Calu3 (cell line): ENCODE measurements around the gene ITGB7. TPM values are rescaled to one million over a fixed set of nuclear protein-coding genes. Genes with fewer than 3 reads are reported as not detected.

Experiments
- BruUV-seq: library from RNA; stranded (reverse); fragments of 400-500 nt; replicated peaks from 2 replicates; lab custom pipeline; 2021; lab: Mats Ljungman, UMichigan
- CTCF ChIA-PET: fragments of 300-600 bp; sonication (Branson Sonifier 250); formaldehyde crosslinking; loops from one replicate; lab custom pipeline; 2022; ENCODE audit warnings: antibody characterized with exemption; lab: Charles Lee
- DNase-seq: peaks from one replicate; pipeline ENCODE4 v3.0.0; 2022
- H3K27ac Mint-ChIP-seq: one replicate; pipeline ENCODE4 v1.8.0; 2022; ENCODE audit warnings: mixed read lengths; ENCODE audit not compliant: unreplicated experiment
- H3K27me3 Mint-ChIP-seq: one replicate; pipeline ENCODE4 v1.8.0; 2022; ENCODE audit warnings: mixed read lengths; ENCODE audit not compliant: unreplicated experiment
- H3K36me3 Mint-ChIP-seq: one replicate; pipeline ENCODE4 v1.8.0; 2022; ENCODE audit warnings: mild to moderate bottlenecking, moderate library complexity, mixed read lengths; ENCODE audit not compliant: insufficient read depth, unreplicated experiment
- H3K4me1 Mint-ChIP-seq: one replicate; pipeline ENCODE4 v1.8.0; 2022; ENCODE audit warnings: mild to moderate bottlenecking, low read depth, mixed read lengths; ENCODE audit not compliant: unreplicated experiment
- H3K4me3 Mint-ChIP-seq: one replicate; pipeline ENCODE4 v1.8.0; 2022; ENCODE audit warnings: mild to moderate bottlenecking, low read depth, moderate library complexity, mixed read lengths; ENCODE audit not compliant: unreplicated experiment
- H3K9me3 Mint-ChIP-seq: one replicate; pipeline ENCODE4 v1.8.0; 2022; ENCODE audit warnings: low read depth, mixed read lengths; ENCODE audit not compliant: unreplicated experiment
- intact Hi-C: fragments of 100-400 bp; cut with micrococcal nuclease; formaldehyde crosslinking; loops from one replicate; pipeline ENCODE4 v1.10.0; 2022; ENCODE audit not compliant: unreplicated experiment
- total RNA-seq: library from RNA; stranded (reverse); gene quantifications from 2 replicates; pipeline ENCODE4 v1.2.3, GENCODE V29; 2022
- TF ChIP-seq, protein P1 (sequence below): fragments of 200-600 bp; IDR thresholded peaks from one replicate; pipeline ENCODE4 v1.8.0; 2022; ENCODE audit warnings: antibody characterized with exemption; ENCODE audit not compliant: unreplicated experiment

The ITGB7 gene
- total RNA-seq, 1 experiment from 2014 or later, result 4.3 TPM

DNA sequence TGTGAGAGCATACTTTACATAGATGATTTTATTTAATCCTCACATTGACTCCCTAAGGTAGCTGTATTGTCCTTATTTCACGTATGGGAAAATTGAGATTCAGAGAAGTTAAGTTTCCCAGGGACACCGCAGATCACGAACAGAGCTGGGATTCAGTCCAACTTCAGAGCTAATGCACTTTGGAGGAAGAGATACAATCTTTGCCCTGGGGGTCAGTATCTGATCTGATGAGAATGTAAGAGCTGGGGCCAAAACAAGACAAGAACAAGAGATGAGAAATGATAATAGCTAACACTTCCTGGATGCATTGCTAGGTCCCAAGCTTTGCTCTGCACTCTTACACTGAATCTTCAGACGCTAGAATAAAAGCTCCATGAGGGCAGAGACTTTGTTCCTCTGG is 20.3 kb downstream of the ITGB7 start:
- H3K27me3 Mint-ChIP-seq, result no peaks in the 10 kb centered on the region
- intact Hi-C loops, result no loop called here
- H3K36me3 Mint-ChIP-seq, result peaks cover 42% of the 10 kb centered on the region
- TF ChIP-seq, protein P1, sequence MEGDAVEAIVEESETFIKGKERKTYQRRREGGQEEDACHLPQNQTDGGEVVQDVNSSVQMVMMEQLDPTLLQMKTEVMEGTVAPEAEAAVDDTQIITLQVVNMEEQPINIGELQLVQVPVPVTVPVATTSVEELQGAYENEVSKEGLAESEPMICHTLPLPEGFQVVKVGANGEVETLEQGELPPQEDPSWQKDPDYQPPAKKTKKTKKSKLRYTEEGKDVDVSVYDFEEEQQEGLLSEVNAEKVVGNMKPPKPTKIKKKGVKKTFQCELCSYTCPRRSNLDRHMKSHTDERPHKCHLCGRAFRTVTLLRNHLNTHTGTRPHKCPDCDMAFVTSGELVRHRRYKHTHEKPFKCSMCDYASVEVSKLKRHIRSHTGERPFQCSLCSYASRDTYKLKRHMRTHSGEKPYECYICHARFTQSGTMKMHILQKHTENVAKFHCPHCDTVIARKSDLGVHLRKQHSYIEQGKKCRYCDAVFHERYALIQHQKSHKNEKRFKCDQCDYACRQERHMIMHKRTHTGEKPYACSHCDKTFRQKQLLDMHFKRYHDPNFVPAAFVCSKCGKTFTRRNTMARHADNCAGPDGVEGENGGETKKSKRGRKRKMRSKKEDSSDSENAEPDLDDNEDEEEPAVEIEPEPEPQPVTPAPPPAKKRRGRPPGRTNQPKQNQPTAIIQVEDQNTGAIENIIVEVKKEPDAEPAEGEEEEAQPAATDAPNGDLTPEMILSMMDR, result no peak
- CTCF ChIA-PET, result interaction anchor here (0.7 to 1.5 kb wide), 2 partner anchors 108 to 233 kb away, joined by 3 to 4 read pairs; partner anchors contain the start of gene SPRYD3
- no TSS peak for BruUV-seq
- DNase-seq, result no peak
- peaks cover 13% of the 10 kb centered on the region for H3K4me1 Mint-ChIP-seq
- H3K4me3 Mint-ChIP-seq, result no peak overlapping the region
- H3K9me3 Mint-ChIP-seq, result no peaks in the 10 kb centered on the region
- no peak overlapping the region for H3K27ac Mint-ChIP-seq

DNA sequence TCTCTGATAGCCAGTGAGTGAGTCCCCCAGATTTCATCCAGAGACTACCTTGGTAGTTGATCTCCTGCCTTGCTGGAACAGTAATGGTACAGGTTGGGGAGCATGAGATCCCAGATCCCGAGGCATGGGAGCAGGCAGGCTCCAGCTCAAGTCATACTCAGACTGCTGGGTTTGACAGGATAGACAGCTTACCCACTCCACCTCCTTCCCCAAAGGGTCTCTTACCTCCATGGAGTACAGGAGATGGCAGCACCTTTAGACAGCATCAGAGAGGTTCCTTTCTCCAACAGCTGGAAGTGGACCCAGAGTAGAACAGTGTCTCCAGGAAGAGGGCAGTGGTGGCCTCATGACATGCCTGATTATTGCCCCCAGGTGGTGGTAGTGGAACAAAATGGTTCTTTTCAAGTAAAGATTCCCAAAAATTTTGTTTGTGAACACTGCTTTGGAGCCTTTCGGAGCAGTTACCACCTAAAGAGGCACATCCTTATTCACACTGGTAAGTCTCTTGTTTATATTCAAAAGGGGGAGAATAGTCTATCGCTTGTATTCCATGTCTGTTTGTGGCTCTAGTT is 21.4 kb downstream of the ITGB7 start:
- H3K4me1 Mint-ChIP-seq, result peaks cover 13% of the 10 kb centered on the region
- H3K27ac Mint-ChIP-seq, result no peak overlapping the region
- no peak overlapping the region for H3K4me3 Mint-ChIP-seq
- H3K27me3 Mint-ChIP-seq, result no peaks in the 10 kb centered on the region
- intact Hi-C loops, result no loop called here
- no peaks in the 10 kb centered on the region for H3K9me3 Mint-ChIP-seq
- no peak for DNase-seq
- peaks cover 53% of the 10 kb centered on the region for H3K36me3 Mint-ChIP-seq
- TF ChIP-seq, protein P1, result no peak
- CTCF ChIA-PET, result interaction anchor here (0.8 kb wide), 1 partner anchor 12 kb away, joined by 3 read pairs; no protein-coding TSS in a partner anchor
- no TSS peak for BruUV-seq

DNA sequence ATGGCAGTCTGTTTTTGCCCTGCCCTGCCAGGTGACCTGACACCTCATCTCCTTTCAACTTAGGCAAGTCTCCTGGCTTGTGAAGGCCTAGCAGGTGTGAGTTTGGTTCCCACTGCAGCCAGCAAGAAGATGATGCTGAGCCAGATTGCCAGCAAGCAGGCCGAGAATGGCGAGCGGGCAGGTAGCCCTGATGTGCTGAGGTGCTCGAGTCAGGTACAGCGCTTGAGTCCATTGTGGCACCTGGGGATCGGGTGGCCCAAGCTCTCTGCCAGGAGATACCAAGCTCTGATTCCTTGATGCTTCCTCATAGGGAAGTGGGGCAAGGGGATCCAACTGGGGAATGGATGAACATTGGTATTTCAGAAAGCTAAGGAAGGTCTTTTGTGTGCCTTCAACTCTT is 22.2 kb downstream of the ITGB7 start:
- CTCF ChIA-PET, result no interaction called here
- H3K4me1 Mint-ChIP-seq, result peaks cover 15% of the 10 kb centered on the region
- intact Hi-C loops, result no loop called here
- no peak overlapping the region for H3K4me3 Mint-ChIP-seq
- BruUV-seq, result no TSS peak
- H3K36me3 Mint-ChIP-seq, result peaks cover 56% of the 10 kb centered on the region
- TF ChIP-seq, protein P1, result no peak
- H3K27ac Mint-ChIP-seq, result no peak overlapping the region
- H3K9me3 Mint-ChIP-seq, result no peaks in the 10 kb centered on the region
- H3K27me3 Mint-ChIP-seq, result no peaks in the 10 kb centered on the region
- DNase-seq, result no peak

DNA sequence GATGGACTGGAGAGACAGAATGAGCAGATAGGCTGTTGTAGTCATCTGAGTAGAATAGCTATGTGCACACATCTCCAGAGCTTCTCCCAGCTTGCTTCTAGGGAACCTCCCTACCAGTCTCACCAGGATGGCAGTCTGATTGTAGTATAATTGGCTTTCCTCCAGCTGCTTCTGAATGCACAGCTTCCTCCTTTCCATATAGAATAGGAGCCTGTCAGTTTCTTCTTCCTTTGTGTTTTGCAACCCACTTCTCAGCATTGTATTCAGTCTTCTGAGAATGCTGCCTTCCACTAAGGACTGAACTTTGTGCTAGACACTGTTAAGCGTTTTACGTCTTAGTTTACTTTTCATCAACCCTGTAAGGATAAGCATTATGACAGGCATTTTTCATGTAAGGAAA is 24.1 kb downstream of the ITGB7 start:
- DNase-seq, result no peak
- intact Hi-C loops, result no loop called here
- Mint-ChIP-seq H3K36me3 (peaks cover 48% of the 10 kb centered on the region), H3K9me3 (no peaks in the 10 kb centered on the region), H3K4me3 (no peak overlapping the region), H3K27ac (no peak overlapping the region), H3K4me1 (peaks cover 22% of the 10 kb centered on the region), H3K27me3 (no peaks in the 10 kb centered on the region)
- TF ChIP-seq, protein P1, result no peak
- CTCF ChIA-PET, result no interaction called here
- BruUV-seq, result no TSS peak
